Stimulated activated CD8-positive, alpha-beta memory T cell treated with anti-CD3 and anti-CD28 coated beads, Interleukin-12 subunit alpha, Interleukin-12 subunit beta, amount 100 ng/mL, for 1 hour (primary cell): ENCODE results near the gene INTS14.
"Not testable (repeated sequence)": the region's sequence is repeated elsewhere in the genome, so short reads cannot be mapped to it uniquely, and the experiment has no call there.

Source experiments
- DNase-seq: peaks from one replicate; pipeline ENCODE4 v3.0.0-alpha.2; 2020; ENCODE audit warnings: low read depth

INTS14 gene

GRCh38 chr15:65578904-65579728 lies 31.8 kb downstream of the INTS14 start:
- no peak for DNase-seq

DNA sequence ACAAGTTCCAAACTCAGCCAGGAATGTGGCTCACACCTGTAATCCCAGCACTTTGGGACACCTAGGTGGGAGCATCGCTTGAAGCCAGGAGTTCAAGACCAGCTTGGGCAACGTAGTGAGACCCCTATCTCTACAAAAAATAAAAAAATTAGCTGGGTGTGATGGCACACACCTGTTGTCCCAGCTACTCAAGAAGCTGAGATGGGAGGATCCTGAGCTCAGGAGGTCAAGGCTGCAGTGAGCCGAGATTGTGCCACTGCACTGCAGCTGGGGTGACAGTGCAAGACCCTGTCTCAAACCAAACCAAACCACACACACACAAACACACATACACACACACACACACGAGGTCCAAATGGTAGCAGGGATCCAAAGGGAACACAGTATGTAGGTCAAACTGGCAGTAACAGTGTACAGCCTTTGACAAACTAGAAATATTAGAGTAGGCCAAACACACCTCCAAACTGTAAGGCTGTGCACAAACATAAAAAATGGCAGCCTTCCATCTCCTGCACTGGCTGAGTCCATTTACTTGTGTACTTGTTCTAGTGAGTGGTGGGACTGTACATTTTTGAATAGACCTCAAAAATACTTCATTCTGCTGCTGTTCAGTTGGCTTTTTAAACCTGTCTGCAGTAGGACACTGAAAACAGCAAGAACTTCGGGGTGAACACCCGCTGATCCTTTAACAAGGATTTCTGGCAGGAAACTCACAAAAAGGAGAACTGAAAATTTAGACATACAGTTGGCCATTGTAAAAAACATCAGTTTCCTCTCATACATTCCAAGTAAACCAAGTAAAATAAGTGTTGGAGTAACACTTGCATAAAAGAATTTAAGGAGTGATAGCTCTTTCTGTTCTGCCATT lies 33.6 kb downstream of the INTS14 start:
- no peak for DNase-seq

DNA sequence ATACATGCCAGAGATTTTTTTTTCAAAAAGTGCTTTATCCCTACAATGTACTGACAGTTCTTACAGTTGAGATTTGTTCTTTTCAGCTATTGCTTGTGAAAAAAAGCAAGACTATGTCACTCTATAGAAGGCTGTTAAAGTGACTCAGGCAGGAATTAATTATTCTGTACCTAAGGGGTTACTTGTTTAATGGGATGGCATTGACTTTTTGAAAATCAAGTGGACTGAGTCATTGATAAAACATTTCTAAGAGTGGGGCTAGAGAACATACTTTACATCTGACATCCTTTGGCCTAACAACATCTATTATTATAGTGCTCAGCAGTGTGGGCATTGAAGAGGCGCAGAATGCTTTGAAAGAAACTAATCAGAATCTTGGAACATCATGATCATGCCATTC lies 34.3 kb downstream of the INTS14 start:
- DNase-seq, result no peak

- DNase-seq, result no peak
Observed at GRCh38 chr15:65571971-65572370, 39.0 kb downstream of the INTS14 start.

DNA sequence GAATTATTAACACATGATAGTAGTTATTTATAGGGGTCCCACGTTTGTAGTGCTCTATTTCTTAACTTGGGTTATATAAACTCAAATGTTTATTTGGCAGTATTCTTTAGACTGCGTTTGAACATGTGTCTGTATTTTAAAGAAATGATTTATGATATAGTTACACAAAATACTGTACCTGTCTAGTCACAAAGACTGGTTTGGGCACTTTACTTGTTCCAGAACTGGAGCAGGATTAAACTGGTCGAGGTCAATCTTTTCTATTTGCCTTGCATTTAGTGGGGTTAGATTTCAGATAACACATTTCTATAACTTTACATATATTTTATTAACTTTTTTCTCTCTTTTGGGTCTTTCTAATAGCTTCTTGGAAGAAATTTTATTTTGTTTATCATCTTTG lies 41.2 kb downstream of the INTS14 start:
- DNase-seq, result no peak

- DNase-seq, result no peak
Observed at GRCh38 chr15:65561934-65562333, 49.0 kb downstream of the INTS14 start.

DNA sequence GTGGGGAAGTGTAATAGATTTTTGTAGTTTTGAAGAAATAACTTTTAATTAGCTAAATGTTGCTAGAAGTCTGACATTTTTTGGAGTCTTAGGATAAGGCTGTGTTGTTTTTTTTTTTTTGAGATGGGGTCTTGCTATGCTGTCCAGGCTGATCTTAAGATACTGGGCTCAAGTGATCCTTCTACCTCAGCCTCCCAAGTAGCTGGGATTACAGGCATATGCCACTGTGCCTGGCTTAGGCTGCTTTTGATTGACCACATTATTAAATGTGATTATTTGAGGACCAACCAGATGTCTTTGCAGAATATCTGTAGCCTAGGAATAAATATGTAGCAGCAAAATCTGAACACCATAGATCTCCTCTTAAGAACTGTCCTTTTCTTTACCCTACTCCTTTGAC lies 51.0 kb downstream of the INTS14 start:
- DNase-seq, result no peak

GRCh38 chr15:65558997-65559760 lies 51.8 kb downstream of the INTS14 start:
- no peak for DNase-seq

DNA sequence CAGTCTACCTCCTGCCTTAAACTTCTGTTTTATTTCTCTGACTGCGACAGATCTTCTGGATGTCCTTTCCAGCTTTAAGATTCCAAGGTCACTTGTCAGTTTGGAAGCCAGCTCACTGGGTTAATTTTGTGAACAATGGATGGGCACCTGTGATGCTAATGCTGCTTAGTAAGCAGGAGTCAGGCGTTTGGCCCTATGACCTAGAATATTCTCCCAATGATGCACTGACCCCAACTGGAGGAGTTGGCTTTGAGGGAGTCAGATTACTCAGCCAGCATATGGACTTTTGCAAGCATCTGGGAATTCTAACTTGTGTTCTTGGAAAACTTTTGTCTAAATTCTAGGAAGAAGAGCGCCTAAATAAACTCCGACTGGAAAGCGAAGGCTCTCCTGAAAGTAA lies 52.6 kb downstream of the INTS14 start:
- no peak for DNase-seq

DNA sequence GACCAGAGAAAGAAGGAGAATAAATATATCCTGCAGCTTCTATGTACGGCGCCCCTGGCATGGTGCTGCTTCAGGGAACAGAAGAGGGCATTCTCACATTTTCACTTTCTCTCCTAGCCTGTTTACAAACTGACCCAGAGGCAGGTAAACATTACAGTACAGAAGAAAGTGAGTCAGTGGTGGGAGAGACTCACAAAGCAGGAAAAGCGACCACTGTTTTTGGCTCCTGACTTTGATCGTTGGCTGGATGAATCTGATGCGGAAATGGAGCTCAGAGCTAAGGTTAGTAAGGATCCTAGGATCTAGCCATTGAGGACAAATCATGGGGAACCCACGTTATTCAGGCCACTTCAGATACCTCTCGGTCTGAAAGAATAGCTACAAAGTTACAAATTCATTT lies 54.3 kb downstream of the INTS14 start:
- no peak for DNase-seq

DNA sequence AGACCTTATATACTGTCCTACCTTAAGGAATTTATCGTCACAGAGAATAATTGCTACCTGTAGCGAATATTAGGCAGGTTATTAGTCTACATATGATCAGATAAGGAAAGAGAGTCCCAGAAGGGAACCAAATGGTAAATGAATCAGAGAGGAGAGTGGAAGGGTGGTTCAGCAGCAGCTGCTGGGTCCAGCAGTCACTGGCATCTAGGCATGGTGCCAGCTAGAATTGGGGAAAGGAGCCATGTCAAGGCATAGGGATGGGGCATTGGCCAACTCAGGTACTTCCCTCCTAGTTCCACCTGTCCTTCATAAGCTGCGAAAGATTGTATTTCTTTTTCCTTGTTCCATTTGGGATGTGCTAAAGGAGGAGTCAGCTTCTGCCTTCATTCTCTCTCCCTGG lies 57.2 kb downstream of the INTS14 start:
- DNase-seq, result no peak

DNA sequence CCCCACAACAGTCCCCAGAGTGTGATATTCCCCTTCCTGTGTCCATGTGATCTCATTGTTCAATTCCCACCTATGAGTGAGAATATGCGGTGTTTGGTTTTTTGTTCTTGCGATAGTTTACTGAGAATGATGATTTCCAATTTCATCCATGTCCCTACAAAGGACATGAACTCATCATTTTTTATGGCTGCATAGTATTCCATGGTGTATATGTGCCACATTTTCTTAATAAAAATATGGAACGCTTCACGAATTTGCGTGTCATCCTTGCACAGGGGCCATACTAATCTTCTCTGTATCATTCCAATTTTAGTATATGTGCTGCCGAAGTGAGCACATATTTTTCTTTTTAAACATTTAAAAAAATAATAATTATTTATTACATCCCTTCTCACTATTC lies 58.1 kb downstream of the INTS14 start:
- not testable (repeated sequence) for DNase-seq

GRCh38 chr15:65551183-65551582 lies 59.7 kb downstream of the INTS14 start:
- DNase-seq, result no peak

DNA sequence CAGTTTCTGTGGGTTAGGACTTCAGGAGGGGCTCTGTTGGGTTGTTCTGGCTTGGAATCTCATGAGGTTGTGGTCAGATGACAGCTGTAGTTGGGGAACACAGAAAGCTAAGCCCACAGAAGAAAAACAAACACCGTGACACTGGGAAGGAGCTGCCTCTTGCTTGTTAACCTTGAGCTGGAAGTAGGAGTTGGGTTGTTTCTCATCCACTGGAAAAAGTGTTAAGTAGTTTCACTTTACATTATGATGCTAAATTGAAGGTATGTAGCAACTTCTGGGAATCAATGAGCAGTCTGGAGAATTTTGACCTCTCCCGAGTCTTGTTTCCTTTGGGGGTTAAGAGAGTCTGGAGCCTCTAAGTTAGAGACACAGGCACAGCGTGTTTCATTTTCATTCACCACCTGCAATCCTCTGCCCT lies 60.2 kb downstream of the INTS14 start:
- no peak for DNase-seq

- not testable (repeated sequence) for DNase-seq
Observed at GRCh38 chr15:65549288-65549687, 61.6 kb downstream of the INTS14 start.

- no peak for DNase-seq
Observed at GRCh38 chr15:65547841-65548240, 63.1 kb downstream of the INTS14 start.

GRCh38 chr15:65541231-65541820 lies 69.6 kb downstream of the INTS14 start:
- no peak for DNase-seq

DNA sequence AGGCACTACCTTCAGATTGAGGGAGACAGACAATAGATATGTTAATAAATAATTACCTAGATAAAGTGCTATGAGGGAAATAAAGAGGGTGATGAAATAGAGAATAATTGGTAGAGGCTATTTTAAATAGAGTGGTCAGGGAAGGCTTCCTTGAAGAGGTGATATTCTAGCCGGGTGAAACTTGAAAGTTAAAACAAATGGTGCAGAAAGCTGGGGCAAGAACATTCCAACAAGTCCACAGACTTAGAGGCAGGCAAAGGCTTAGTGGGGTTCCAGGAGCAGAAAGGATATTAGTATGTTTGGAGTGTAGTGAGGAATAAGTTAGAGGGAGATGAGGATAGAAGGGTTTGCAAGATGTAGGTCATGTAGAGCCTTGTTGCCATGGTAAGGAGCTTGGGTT lies 70.6 kb downstream of the INTS14 start:
- DNase-seq, result no peak

DNA sequence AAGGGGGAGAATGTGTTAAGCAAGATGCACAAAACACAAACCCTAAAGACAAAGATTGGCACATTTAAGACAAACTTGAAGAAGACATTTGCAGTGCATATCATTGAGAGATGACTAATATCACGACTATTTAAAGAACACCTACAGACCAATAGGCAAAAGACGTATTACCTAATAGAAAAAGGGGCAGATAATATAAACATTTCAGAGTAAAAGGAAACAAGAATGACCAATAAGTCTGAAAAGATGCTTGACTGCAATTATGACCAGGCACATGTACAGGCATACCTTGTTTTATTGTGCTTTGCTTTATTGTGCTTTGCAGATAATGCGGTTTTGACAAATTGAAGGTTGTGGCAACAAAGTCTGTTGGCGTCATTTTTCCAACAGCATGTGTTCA lies 75.7 kb downstream of the INTS14 start:
- DNase-seq, result no peak

DNA sequence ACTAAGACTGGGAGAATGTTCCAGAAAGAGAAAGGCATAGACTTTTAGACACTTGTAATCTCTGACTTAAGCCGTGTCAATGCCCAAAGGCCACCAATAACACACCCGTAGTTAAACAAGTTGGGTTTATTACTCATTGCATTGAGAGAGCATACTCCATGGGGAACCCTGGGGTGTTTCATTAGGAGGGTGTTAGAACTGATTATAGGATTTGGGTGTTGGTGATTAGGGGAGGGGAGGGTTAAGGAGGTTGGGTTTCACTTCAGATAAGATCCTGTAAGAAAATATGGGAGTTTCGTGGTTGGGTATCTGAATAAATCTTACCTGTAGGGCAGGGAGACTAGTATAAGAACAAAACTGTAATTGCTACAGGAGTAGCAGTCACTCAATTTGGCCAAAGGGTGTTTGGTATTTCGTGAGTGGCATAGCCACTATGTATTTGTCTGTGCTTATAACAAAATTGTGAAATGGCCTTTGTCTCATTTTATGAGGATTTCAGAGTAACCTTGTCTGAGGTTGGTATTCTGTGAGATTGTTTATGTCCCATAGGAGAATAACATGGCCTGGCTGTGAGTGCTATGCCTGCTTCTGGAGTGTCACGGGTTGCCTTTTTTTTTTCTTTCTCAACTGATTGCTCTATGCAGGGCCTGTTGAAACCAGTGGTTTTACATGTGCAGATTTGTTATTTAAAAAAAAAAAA lies 77.7 kb downstream of the INTS14 start:
- no peak for DNase-seq

- no peak for DNase-seq
Observed at GRCh38 chr15:65532738-65533051, 78.2 kb downstream of the INTS14 start.
